HepG2 (cell line): ENCODE data around the gene ETHE1. TPM values are rescaled to one million over a fixed set of nuclear protein-coding genes. Genes with fewer than 3 reads are reported as not detected.

Experiments
- ATAC-seq: fragments of 200-7000 bp; cut with Tn5 transposase; 3 replicates; pipeline ENCODE4 v1.9.1; 2020; ENCODE audit warnings: mild to moderate bottlenecking, moderate library complexity
- BruUV-seq: library from RNA; stranded (reverse); fragments of 400-500 nt; replicated peaks from 2 replicates; lab custom pipeline; 2021; lab: Mats Ljungman, UMichigan
- CTCF ChIA-PET: fragments of 300-600 bp; formaldehyde crosslinking; extraction: SDS; loops from one replicate; lab custom pipeline; 2021; ENCODE audit warnings: low total read pairs, inconsistent platforms, low intra/inter-chr PET ratio; lab: Yijun Ruan, JAX
- POLR2A ChIA-PET: fragments of 350-600 bp; sonication (Branson Sonifier 250); formaldehyde crosslinking; loops from one replicate; lab custom pipeline; 2020; ENCODE audit warnings: antibody characterized with exemption, inconsistent platforms; lab: Yijun Ruan, JAX
- DNase-seq: peaks from one replicate; pipeline ENCODE4 v3.0.0-alpha.2; 2015; ENCODE audit warnings: low spot score
- FAIRE-seq: peaks from 3 replicates; lab custom pipeline; 2011; peaks lifted over from hg19 to GRCh38; lab: Jason Lieb, UNC
- H2AFZ ChIP-seq: one replicate; pipeline ENCODE4 v1.6.1; 2011; ENCODE audit warnings: low read length, inconsistent platforms
- H3K27ac ChIP-seq: fragments of 300-600 bp; 3 replicates; pipeline ENCODE4 v1.8.0; 2011; ENCODE audit warnings: mixed run types, mild to moderate bottlenecking, mixed read lengths, low read length, inconsistent platforms; ENCODE audit not compliant: insufficient read depth; ENCODE audit errors: extremely low read length
- H3K27me3 ChIP-seq, 2 experiments: fragments of 200-600 bp in 1 of 2; 2 replicates in 1 of 2; 3 replicates in 1 of 2; pipeline versions ENCODE4 v1.6.0 to v1.8.0; 2011; ENCODE audit warnings: low read length in 2 of 2, mild to moderate bottlenecking in 2 of 2, moderate library complexity in 2 of 2, inconsistent platforms in 1 of 2; ENCODE audit not compliant: insufficient read depth in 2 of 2, control insufficient read depth in 1 of 2
- H3K36me3 ChIP-seq, 2 experiments: fragments of 200-600 bp in 1 of 2; replicated peaks in 1 of 2; 2 replicates in 1 of 2; 3 replicates in 1 of 2; pipeline versions ENCODE4 v1.5.1 to v1.8.0; 2011; ENCODE audit warnings: low read length in 2 of 2, inconsistent platforms in 1 of 2; ENCODE audit not compliant: insufficient read depth in 2 of 2, control insufficient read depth in 1 of 2
- H3K4me1 ChIP-seq: 2 replicates; pipeline ENCODE4 v1.5.1; 2012; ENCODE audit warnings: low read length, inconsistent platforms; ENCODE audit not compliant: insufficient read depth
- H3K4me2 ChIP-seq: 2 replicates; pipeline ENCODE4 v1.6.0; 2011; ENCODE audit warnings: low read depth, low read length, inconsistent platforms
- H3K4me3 ChIP-seq, 3 experiments: fragments of 200-600 bp in 1 of 3; sonication (generic), shearing (Covaris generic) in 1 of 3; replicated peaks in 1 of 3; 2 replicates each; pipeline ENCODE4 v1.5.1; 2011 to 2016; ENCODE audit warnings: low read length in 3 of 3, inconsistent platforms in 2 of 3, low read depth in 2 of 3, mild to moderate bottlenecking in 2 of 3, control low read depth in 1 of 3, mixed read lengths in 1 of 3; ENCODE audit not compliant: insufficient read depth in 1 of 3
- H3K79me2 ChIP-seq: one replicate; pipeline ENCODE4 v1.6.1; 2011; ENCODE audit warnings: low read length, inconsistent platforms; ENCODE audit not compliant: insufficient read depth
- H3K9ac ChIP-seq: 2 replicates; pipeline ENCODE4 v1.6.0; 2011; ENCODE audit warnings: mild to moderate bottlenecking, low read depth, low read length, inconsistent platforms; ENCODE audit not compliant: insufficient read depth
- H3K9me3 ChIP-seq: 2 replicates; pipeline ENCODE4 v1.5.1; 2012; ENCODE audit warnings: mild to moderate bottlenecking, low read length
- H4K20me1 ChIP-seq: 2 replicates; pipeline ENCODE4 v1.6.0; 2011; ENCODE audit warnings: inconsistent platforms, mild to moderate bottlenecking, low read length, moderate library complexity; ENCODE audit not compliant: insufficient read depth
- IRF2 ChIP-seq: IDR thresholded peaks from 2 replicates; pipeline ENCODE4 v1.6.1; 2018; ENCODE audit warnings: missing genetic modification reagents, missing compliant biosample characterization
- RAD21 ChIP-seq: fragments of 450-650 bp; formaldehyde crosslinking; IDR thresholded peaks from 2 replicates; pipeline ENCODE4 v1.5.0; 2020; ENCODE audit warnings: mild to moderate bottlenecking
- SAP130 ChIP-seq: IDR thresholded peaks from 2 replicates; pipeline ENCODE4 v1.6.1; 2016; ENCODE audit warnings: low read depth
- SNAI1 ChIP-seq: sonication (generic); formaldehyde crosslinking; IDR thresholded peaks from 2 replicates; pipeline ENCODE4 v1.5.0; 2020; ENCODE audit warnings: mild to moderate bottlenecking, missing genetic modification reagents, borderline replicate concordance
- STAG1 ChIP-seq: sonication (generic); formaldehyde crosslinking; IDR thresholded peaks from 2 replicates; pipeline ENCODE4 v1.4.0; 2020; ENCODE audit warnings: missing genetic modification reagents
- TEAD3 ChIP-seq: optimal IDR thresholded peaks from 2 replicates; pipeline ENCODE3; 2016; ENCODE audit warnings: borderline replicate concordance
- THAP11 ChIP-seq: IDR thresholded peaks from 2 replicates; pipeline ENCODE4 v1.6.1; 2016; ENCODE audit warnings: missing biosample characterization, missing genetic modification reagents
- XRCC5 ChIP-seq: fragments of 200-400 bp; formaldehyde crosslinking; optimal IDR thresholded peaks from 2 replicates; pipeline ENCODE3; 2017; ENCODE audit warnings: mild to moderate bottlenecking, low read length
- ZNF143 ChIP-seq: sonication (generic); formaldehyde crosslinking; IDR thresholded peaks from 2 replicates; pipeline ENCODE4 v1.4.0; 2020; ENCODE audit warnings: missing genetic modification reagents
- ZNF263 ChIP-seq: sonication (generic); formaldehyde crosslinking; IDR thresholded peaks from 2 replicates; pipeline ENCODE4 v1.4.0; 2020; ENCODE audit warnings: missing genetic modification reagents
- WGBS: methylation state at CpG from one replicate; pipeline ENCODE4 v1.1.6; 2017; ENCODE audit warnings: low lambda C conversion rate; 5-methylcytosine and 5-hydroxymethylcytosine counted together
- in situ Hi-C: cut with HindIII; loops from 2 replicates; pipeline ENCODE4 v1.10.0; 2017; ENCODE audit warnings: low pct_unique_long_range_greater_than_20kb; ENCODE audit not compliant: extremely low pct_ligation_motif_present
- intact Hi-C: fragments of 100-400 bp; cut with micrococcal nuclease; formaldehyde crosslinking; loops from one replicate; pipeline ENCODE4 v1.10.0; 2022; ENCODE audit not compliant: unreplicated experiment
- polyA plus RNA-seq, 8 experiments: library from polyadenylated mRNA; depleted of rRNA in 3 of 8; stranded (reverse) in 7 of 8; unstranded in 1 of 8; fragments of >200 nt; fragmentation: Illumina TruSeq in 4 of 8; extraction: Trizol in 4 of 8; gene quantifications; 2 replicates each; pipeline versions ENCODE4 v1.2.1 to v1.2.3, GENCODE V29; 2011 to 2016; ENCODE audit warnings: low read depth in 4 of 8, missing spikeins in 1 of 8, mixed read lengths in 1 of 8; ENCODE audit not compliant: insufficient read depth in 1 of 8
- total RNA-seq, 5 experiments: library from RNA; depleted of rRNA; stranded (reverse); fragments of >200 nt; fragmentation: Illumina TruSeq; extraction: Trizol; gene quantifications; 2 replicates each; pipeline ENCODE4 v1.2.3, GENCODE V29; 2016; ENCODE audit warnings: low read depth in 1 of 5
- TF ChIP-seq, protein P1 (sequence below): sonication (generic); formaldehyde crosslinking; IDR thresholded peaks from 2 replicates; pipeline ENCODE4 v1.4.0; 2020; ENCODE audit warnings: missing genetic modification reagents
- TF ChIP-seq, protein P2 (sequence below): IDR thresholded peaks from 2 replicates; pipeline ENCODE4 v1.6.1; 2016; ENCODE audit warnings: mild to moderate bottlenecking
- TF ChIP-seq, protein P3 (sequence below): sonication (generic); formaldehyde crosslinking; IDR thresholded peaks from 2 replicates; pipeline ENCODE4 v1.5.1; 2020; ENCODE audit warnings: mild to moderate bottlenecking, missing genetic modification reagents, borderline replicate concordance

Gene ETHE1
- total and polyA plus RNA-seq, 2 of the 13 experiments (the other 11 are each of a cell fraction or from before 2014, with no cell fraction given), result 32.5 to 58.4 TPM

DNA sequence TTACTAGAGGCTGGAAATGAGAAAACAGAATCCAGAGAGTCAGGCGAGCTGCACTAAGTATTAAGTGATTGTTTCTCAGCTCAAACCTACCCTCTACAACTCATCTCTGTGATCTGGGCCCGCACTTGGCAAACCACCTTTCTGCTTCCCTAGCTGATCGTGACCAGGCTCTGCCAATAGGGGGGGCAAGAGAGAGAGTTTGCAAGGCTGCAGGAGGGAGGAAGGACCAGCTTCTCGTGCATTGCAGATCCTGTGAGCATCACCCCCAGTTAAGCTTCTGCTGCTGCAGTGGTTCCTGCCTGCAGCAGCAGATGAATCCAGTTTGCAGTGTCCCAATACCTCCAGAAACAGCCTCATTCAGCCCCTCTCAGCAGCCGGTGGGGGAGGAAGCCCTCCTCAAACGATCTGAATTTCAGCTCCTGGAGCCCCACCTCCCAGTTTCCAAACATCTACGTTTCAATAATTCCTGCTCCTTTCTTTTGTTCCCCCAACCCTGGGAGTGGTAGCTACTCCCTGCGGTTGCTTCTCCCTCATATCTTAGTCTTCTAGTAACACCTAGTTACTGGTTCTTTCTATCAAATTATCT lies 28.3 kb upstream of the ETHE1 start:
- Histone ChIP-seq H3K9ac (no peak overlapping the region), H3K9me3 (no peaks in the 10 kb centered on the region), H3K4me1 (no peaks in the 10 kb centered on the region), H3K4me2 (no peak overlapping the region), H3K79me2 (no peaks in the 10 kb centered on the region), H3K4me3 (no peak overlapping the region), H3K36me3 (peaks cover 18 to 48% of the 10 kb centered on the region in 2 experiments), H3K27me3 (no peaks in the 10 kb centered on the region), H3K27ac (no peak overlapping the region), H4K20me1 (no peaks in the 10 kb centered on the region), H2AFZ (no peak overlapping the region)
- ChIA-PET CTCF (interaction anchor here (1.0 to 1.9 kb wide), 4 partner anchors 39 to 109 kb away, joined by 3 to 14 read pairs (median 8); no protein-coding TSS in a partner anchor), POLR2A (interaction anchor here (1.0 to 1.3 kb wide), 2 partner anchors 20 to 96 kb away, joined by 3 read pairs; partner anchors contain the start of genes PINLYP and XRCC1)
- no TSS peak for BruUV-seq
- in situ Hi-C loops (loop anchor here (5.0 kb wide), 1 partner anchor 97 kb away; no protein-coding TSS in a partner anchor), intact Hi-C loops (loop anchor here (1.0 kb wide), 1 partner anchor 97 kb away; no protein-coding TSS in a partner anchor)
- ATAC-seq, result peak; percentile 88
- DNase-seq, result peak; percentile 62
- 73% methylated on average over 8 of the region's 8 CpGs for WGBS
- peak; percentile 73 for FAIRE-seq
- TF ChIP-seq ZNF143 (CRISPR knock-in tag) (no peak), SAP130 (0 out of 2 replicates have a peak, but pooled peaks have one; percentile 11), SNAI1 (no peak), TEAD3 (peak; percentile 9), THAP11 (peak; percentile 33; the same call in 1 of the 2 replicates), XRCC5 (peak; percentile 79), RAD21 (CRISPR knock-in tag) (0 out of 2 replicates have a peak, but pooled peaks have one; percentile 36), IRF2 (CRISPR knock-in tag) (0 out of 2 replicates have a peak, but pooled peaks have one; percentile 22), ZNF263 (CRISPR knock-in tag) (peak; percentile 72; the same call in 1 of the 2 replicates), STAG1 (CRISPR knock-in tag) (peak; percentile 78)
- TF ChIP-seq, protein P1, sequence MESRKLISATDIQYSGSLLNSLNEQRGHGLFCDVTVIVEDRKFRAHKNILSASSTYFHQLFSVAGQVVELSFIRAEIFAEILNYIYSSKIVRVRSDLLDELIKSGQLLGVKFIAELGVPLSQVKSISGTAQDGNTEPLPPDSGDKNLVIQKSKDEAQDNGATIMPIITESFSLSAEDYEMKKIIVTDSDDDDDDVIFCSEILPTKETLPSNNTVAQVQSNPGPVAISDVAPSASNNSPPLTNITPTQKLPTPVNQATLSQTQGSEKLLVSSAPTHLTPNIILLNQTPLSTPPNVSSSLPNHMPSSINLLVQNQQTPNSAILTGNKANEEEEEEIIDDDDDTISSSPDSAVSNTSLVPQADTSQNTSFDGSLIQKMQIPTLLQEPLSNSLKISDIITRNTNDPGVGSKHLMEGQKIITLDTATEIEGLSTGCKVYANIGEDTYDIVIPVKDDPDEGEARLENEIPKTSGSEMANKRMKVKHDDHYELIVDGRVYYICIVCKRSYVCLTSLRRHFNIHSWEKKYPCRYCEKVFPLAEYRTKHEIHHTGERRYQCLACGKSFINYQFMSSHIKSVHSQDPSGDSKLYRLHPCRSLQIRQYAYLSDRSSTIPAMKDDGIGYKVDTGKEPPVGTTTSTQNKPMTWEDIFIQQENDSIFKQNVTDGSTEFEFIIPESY (CRISPR knock-in tag), result 0 out of 2 replicates have a peak, but pooled peaks have one; percentile 13
- TF ChIP-seq, protein P2, sequence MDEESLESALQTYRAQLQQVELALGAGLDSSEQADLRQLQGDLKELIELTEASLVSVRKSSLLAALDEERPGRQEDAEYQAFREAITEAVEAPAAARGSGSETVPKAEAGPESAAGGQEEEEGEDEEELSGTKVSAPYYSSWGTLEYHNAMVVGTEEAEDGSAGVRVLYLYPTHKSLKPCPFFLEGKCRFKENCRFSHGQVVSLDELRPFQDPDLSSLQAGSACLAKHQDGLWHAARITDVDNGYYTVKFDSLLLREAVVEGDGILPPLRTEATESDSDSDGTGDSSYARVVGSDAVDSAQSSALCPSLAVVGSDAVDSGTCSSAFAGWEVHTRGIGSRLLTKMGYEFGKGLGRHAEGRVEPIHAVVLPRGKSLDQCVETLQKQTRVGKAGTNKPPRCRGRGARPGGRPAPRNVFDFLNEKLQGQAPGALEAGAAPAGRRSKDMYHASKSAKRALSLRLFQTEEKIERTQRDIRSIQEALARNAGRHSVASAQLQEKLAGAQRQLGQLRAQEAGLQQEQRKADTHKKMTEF (CRISPR knock-in tag), result no peak
- TF ChIP-seq, protein P3, sequence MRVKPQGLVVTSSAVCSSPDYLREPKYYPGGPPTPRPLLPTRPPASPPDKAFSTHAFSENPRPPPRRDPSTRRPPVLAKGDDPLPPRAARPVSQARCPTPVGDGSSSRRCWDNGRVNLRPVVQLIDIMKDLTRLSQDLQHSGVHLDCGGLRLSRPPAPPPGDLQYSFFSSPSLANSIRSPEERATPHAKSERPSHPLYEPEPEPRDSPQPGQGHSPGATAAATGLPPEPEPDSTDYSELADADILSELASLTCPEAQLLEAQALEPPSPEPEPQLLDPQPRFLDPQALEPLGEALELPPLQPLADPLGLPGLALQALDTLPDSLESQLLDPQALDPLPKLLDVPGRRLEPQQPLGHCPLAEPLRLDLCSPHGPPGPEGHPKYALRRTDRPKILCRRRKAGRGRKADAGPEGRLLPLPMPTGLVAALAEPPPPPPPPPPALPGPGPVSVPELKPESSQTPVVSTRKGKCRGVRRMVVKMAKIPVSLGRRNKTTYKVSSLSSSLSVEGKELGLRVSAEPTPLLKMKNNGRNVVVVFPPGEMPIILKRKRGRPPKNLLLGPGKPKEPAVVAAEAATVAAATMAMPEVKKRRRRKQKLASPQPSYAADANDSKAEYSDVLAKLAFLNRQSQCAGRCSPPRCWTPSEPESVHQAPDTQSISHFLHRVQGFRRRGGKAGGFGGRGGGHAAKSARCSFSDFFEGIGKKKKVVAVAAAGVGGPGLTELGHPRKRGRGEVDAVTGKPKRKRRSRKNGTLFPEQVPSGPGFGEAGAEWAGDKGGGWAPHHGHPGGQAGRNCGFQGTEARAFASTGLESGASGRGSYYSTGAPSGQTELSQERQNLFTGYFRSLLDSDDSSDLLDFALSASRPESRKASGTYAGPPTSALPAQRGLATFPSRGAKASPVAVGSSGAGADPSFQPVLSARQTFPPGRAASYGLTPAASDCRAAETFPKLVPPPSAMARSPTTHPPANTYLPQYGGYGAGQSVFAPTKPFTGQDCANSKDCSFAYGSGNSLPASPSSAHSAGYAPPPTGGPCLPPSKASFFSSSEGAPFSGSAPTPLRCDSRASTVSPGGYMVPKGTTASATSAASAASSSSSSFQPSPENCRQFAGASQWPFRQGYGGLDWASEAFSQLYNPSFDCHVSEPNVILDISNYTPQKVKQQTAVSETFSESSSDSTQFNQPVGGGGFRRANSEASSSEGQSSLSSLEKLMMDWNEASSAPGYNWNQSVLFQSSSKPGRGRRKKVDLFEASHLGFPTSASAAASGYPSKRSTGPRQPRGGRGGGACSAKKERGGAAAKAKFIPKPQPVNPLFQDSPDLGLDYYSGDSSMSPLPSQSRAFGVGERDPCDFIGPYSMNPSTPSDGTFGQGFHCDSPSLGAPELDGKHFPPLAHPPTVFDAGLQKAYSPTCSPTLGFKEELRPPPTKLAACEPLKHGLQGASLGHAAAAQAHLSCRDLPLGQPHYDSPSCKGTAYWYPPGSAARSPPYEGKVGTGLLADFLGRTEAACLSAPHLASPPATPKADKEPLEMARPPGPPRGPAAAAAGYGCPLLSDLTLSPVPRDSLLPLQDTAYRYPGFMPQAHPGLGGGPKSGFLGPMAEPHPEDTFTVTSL (CRISPR knock-in tag), result no peak
